ENCODE data around the gene CLCNKA.

- TF ChIP-seq MAX (IDR thresholded peaks at IDR 0.05), result no peak
- no peak for TF ChIP-seq EP300 (IDR thresholded peaks at IDR 0.05; ENCODE audit: borderline replicate concordance)
- no peak for TF ChIP-seq YY1 (IDR thresholded peaks at IDR 0.05; ENCODE audit: low read depth)
Measured at GRCh38 chr1:15998929-15999328, 22.9 kb upstream of the CLCNKA start.
